ENCODE results near the gene DGCR6. TPM values are rescaled to one million over a fixed set of nuclear protein-coding genes. Genes with fewer than 3 reads are reported as not detected.
"Not testable (repeated sequence)": the region's sequence is repeated elsewhere in the genome, so short reads cannot be mapped to it uniquely, and the experiment has no call there.

DGCR6 gene
- 0.57 TPM for polyA plus RNA-seq (2012; ENCODE audit: missing spikeins)

GRCh38 chr22:18905540-18906409, at the start of gene DGCR6:
Gene DGCR6 (plus strand): TSS chr22:18906320. CDS start chr22:18906375, 55 bp downstream.
- TF ChIP-seq POLR2AphosphoS5 (IDR thresholded peaks at IDR 0.05; ENCODE audit: low read depth, low read length) (no peak), POLR2A (IDR thresholded peaks at IDR 0.05; ENCODE audit: low read depth, low read length) (no peak), TAF1 (IDR thresholded peaks at IDR 0.05; ENCODE audit: borderline replicate concordance, low read depth, low read length) (no peak)
- DNase-seq (ENCODE audit: insufficient read length) (no peak), FAIRE-seq (peak; percentile 90)

GRCh38 chr22:18859314-18859713, 46.8 kb upstream of the DGCR6 start:
- FAIRE-seq; DNase-seq (ENCODE audit: insufficient read length): not testable (repeated sequence)

GRCh38 chr22:18881260-18881659, 24.9 kb upstream of the DGCR6 start:
- FAIRE-seq; DNase-seq (ENCODE audit: insufficient read length): not testable (repeated sequence)

GRCh38 chr22:18884465-18884864, 21.7 kb upstream of the DGCR6 start:
- FAIRE-seq; DNase-seq (ENCODE audit: insufficient read length): not testable (repeated sequence)

GRCh38 chr22:18888115-18888514, 18.0 kb upstream of the DGCR6 start:
- FAIRE-seq (no peak), DNase-seq (ENCODE audit: insufficient read length) (no peak)
- TF ChIP-seq TAF1 (IDR thresholded peaks at IDR 0.05; ENCODE audit: borderline replicate concordance, low read depth, low read length) (no peak), POLR2AphosphoS5 (IDR thresholded peaks at IDR 0.05; ENCODE audit: low read depth, low read length) (no peak), POLR2A (IDR thresholded peaks at IDR 0.05; ENCODE audit: low read depth, low read length) (no peak)

GRCh38 chr22:18890510-18891192, 15.5 kb upstream of the DGCR6 start:
- peak; percentile 77 for FAIRE-seq
- not testable (repeated sequence) for DNase-seq (ENCODE audit: insufficient read length)

- not testable (repeated sequence) for DNase-seq (ENCODE audit: insufficient read length); FAIRE-seq
Observed at GRCh38 chr22:18893775-18894174, 12.3 kb upstream of the DGCR6 start.

- not testable (repeated sequence) for FAIRE-seq; DNase-seq (ENCODE audit: insufficient read length)
Observed at GRCh38 chr22:18896037-18896657, 10.0 kb upstream of the DGCR6 start.

GRCh38 chr22:18906410-18906745, 258 bp downstream of the DGCR6 start:
- FAIRE-seq; DNase-seq (ENCODE audit: insufficient read length): not testable (repeated sequence)

GRCh38 chr22:18906896-18907295, 776 bp downstream of the DGCR6 start:
- TF ChIP-seq POLR2A (IDR thresholded peaks at IDR 0.05; ENCODE audit: low read depth, low read length) (no peak), TAF1 (IDR thresholded peaks at IDR 0.05; ENCODE audit: borderline replicate concordance, low read depth, low read length) (no peak), POLR2AphosphoS5 (IDR thresholded peaks at IDR 0.05; ENCODE audit: low read depth, low read length) (no peak)
- no peak for FAIRE-seq
- DNase-seq (ENCODE audit: insufficient read length), result no peak

- no peak for DNase-seq (ENCODE audit: insufficient read length)
- no peak for FAIRE-seq
- TF ChIP-seq POLR2AphosphoS5 (IDR thresholded peaks at IDR 0.05; ENCODE audit: low read depth, low read length) (no peak), POLR2A (IDR thresholded peaks at IDR 0.05; ENCODE audit: low read depth, low read length) (no peak), TAF1 (IDR thresholded peaks at IDR 0.05; ENCODE audit: borderline replicate concordance, low read depth, low read length) (no peak)
Observed at GRCh38 chr22:18909556-18909955, 3.4 kb downstream of the DGCR6 start.

- peak; percentile 27 for FAIRE-seq
- DNase-seq (ENCODE audit: insufficient read length), result not testable (repeated sequence)
Observed at GRCh38 chr22:18911535-18911934, 5.4 kb downstream of the DGCR6 start.

GRCh38 chr22:18912264-18912946, 6.3 kb downstream of the DGCR6 start:
- not testable (repeated sequence) for DNase-seq (ENCODE audit: insufficient read length); FAIRE-seq

- not testable (repeated sequence) for DNase-seq (ENCODE audit: insufficient read length); FAIRE-seq
Observed at GRCh38 chr22:18914558-18914957, 8.4 kb downstream of the DGCR6 start.

GRCh38 chr22:18915550-18915949, 9.4 kb downstream of the DGCR6 start:
- FAIRE-seq, result not testable (repeated sequence)

GRCh38 chr22:18917818-18918217, 11.7 kb downstream of the DGCR6 start:
- not testable (repeated sequence) for FAIRE-seq

More at GRCh38 chr22:18915550-18915949, 9.4 kb downstream of the DGCR6 start:
- not testable (repeated sequence) for DNase-seq (ENCODE audit: insufficient read length)

GRCh38 chr22:18920257-18920902, 14.3 kb downstream of the DGCR6 start:
- FAIRE-seq; DNase-seq (ENCODE audit: insufficient read length): not testable (repeated sequence)

More at GRCh38 chr22:18917818-18918217, 11.7 kb downstream of the DGCR6 start:
- not testable (repeated sequence) for DNase-seq (ENCODE audit: insufficient read length)

All from GM12892 (cell line).